GM18502 (cell line): ENCODE results near the gene RNF130.
"Not testable (repeated sequence)": the region's sequence is repeated elsewhere in the genome, so short reads cannot be mapped to it uniquely, and the experiment has no call there.

ENCODE experiments used
- ATAC-seq: cut with Tn5 transposase; IDR thresholded peaks from one replicate; pipeline ENCODE4 v1.9.1; 2021; ENCODE audit warnings: mild to moderate bottlenecking; ENCODE audit not compliant: unreplicated experiment, poor library complexity

Gene RNF130

GRCh38 chr5:180026734-180027458 lies 44.7 kb downstream of the RNF130 start:
- no peak for ATAC-seq

GRCh38 chr5:180026320-180026719 lies 45.2 kb downstream of the RNF130 start:
- ATAC-seq = no peak

- no peak for ATAC-seq
These were observed 49.7 kb downstream of the RNF130 start for GRCh38 chr5:180021900-180022299.

- ATAC-seq = no peak
These were observed 51.4 kb downstream of the RNF130 start for GRCh38 chr5:180020176-180020575.

GRCh38 chr5:180018347-180019060 lies 53.1 kb downstream of the RNF130 start:
- no peak for ATAC-seq

- ATAC-seq = not testable (repeated sequence)
These were observed 56.0 kb downstream of the RNF130 start for GRCh38 chr5:180015523-180015922.

- ATAC-seq = no peak
These were observed 57.9 kb downstream of the RNF130 start for GRCh38 chr5:180013678-180014077.

- no peak for ATAC-seq
These were observed 59.2 kb downstream of the RNF130 start for GRCh38 chr5:180012316-180012715.

GRCh38 chr5:180010636-180011035 lies 60.9 kb downstream of the RNF130 start:
- ATAC-seq = no peak

- no peak for ATAC-seq
These were observed 62.0 kb downstream of the RNF130 start for GRCh38 chr5:180009581-180009980.

GRCh38 chr5:180008433-180008832 lies 63.1 kb downstream of the RNF130 start:
- no peak for ATAC-seq

- no peak for ATAC-seq
These were observed 64.0 kb downstream of the RNF130 start for GRCh38 chr5:180007582-180007981.

GRCh38 chr5:180006141-180006540 lies 65.4 kb downstream of the RNF130 start:
- no peak for ATAC-seq

- ATAC-seq = no peak
These were observed 68.4 kb downstream of the RNF130 start for GRCh38 chr5:180003127-180003526.

- ATAC-seq = no peak
These were observed 69.8 kb downstream of the RNF130 start for GRCh38 chr5:180001742-180002141.

GRCh38 chr5:180001136-180001535 lies 70.4 kb downstream of the RNF130 start:
- no peak for ATAC-seq

- no peak for ATAC-seq
These were observed 73.1 kb downstream of the RNF130 start for GRCh38 chr5:179998485-179998884.

- no peak for ATAC-seq
These were observed 76.8 kb downstream of the RNF130 start for GRCh38 chr5:179994583-179995323.

- not testable (repeated sequence) for ATAC-seq
These were observed 78.7 kb downstream of the RNF130 start for GRCh38 chr5:179992855-179993254.

GRCh38 chr5:179991106-179991505 lies 80.5 kb downstream of the RNF130 start:
- ATAC-seq = no peak

GRCh38 chr5:179990525-179990924 lies 81.0 kb downstream of the RNF130 start:
- not testable (repeated sequence) for ATAC-seq
